SK-N-SH (cell line): ENCODE data around the gene GPT2. TPM values are rescaled to one million over a fixed set of nuclear protein-coding genes. Genes with fewer than 3 reads are reported as not detected.

ENCODE experiments used
- CTCF ChIA-PET: fragments of 300-600, 350-600 bp; formaldehyde crosslinking; extraction: SDS; loops from one replicate; lab custom pipeline; 2021; lab: Yijun Ruan, JAX
- POLR2A ChIA-PET: fragments of 350-600 bp; sonication (Branson Sonifier 250); formaldehyde crosslinking; extraction: SDS; loops from one replicate; lab custom pipeline; 2020; ENCODE audit warnings: antibody characterized with exemption, inconsistent platforms; lab: Yijun Ruan, JAX
- DNase-seq: peaks from one replicate; pipeline ENCODE4 v3.0.0; 2012
- H2AFZ ChIP-seq: fragments of 200-600 bp; sonication (generic); 2 replicates; pipeline ENCODE4 v1.8.1; 2016; ENCODE audit warnings: antibody characterized with exemption, mild to moderate bottlenecking, low read depth
- H3F3A ChIP-seq: fragments of 200-600 bp; sonication (generic); replicated peaks from 2 replicates; pipeline ENCODE3; 2016; ENCODE audit warnings: antibody characterized with exemption, mild to moderate bottlenecking; ENCODE audit not compliant: insufficient read depth
- H3K27ac ChIP-seq, 2 experiments: fragments of 200-500 bp in 1 of 2; fragments of 200-600 bp in 1 of 2; sonication (Bioruptor generic) in 1 of 2; sonication (generic), shearing (Covaris generic) in 1 of 2; 2 replicates each; pipeline versions ENCODE4 v1.5.1 to v1.6.1; 2014 to 2016; ENCODE audit warnings: low read depth in 2 of 2, inconsistent platforms in 1 of 2, low read length in 1 of 2, mild to moderate bottlenecking in 1 of 2, mixed read lengths in 1 of 2
- H3K27me3 ChIP-seq: fragments of 200-600 bp; sonication (generic), shearing (Covaris generic); 2 replicates; pipeline ENCODE4 v1.6.1; 2016; ENCODE audit warnings: mixed run types; ENCODE audit not compliant: insufficient read depth
- H3K36me3 ChIP-seq, 2 experiments: fragments of 200-500 bp in 1 of 2; fragments of 200-600 bp in 1 of 2; sonication (Bioruptor generic) in 1 of 2; sonication (generic) in 1 of 2; replicated peaks in 1 of 2; 2 replicates each; pipeline versions ENCODE3 to v1.5.1; 2014 to 2016; ENCODE audit warnings: low read length in 1 of 2, mild to moderate bottlenecking in 1 of 2; ENCODE audit not compliant: insufficient read depth in 2 of 2, control insufficient read depth in 1 of 2
- H3K4me1 ChIP-seq, 2 experiments: fragments of 200-500 bp in 1 of 2; fragments of 200-600 bp in 1 of 2; sonication (Bioruptor generic) in 1 of 2; sonication (generic), shearing (Covaris generic) in 1 of 2; 2 replicates each; pipeline versions ENCODE4 v1.5.1 to v1.6.1; 2014 to 2016; ENCODE audit warnings: low read depth in 1 of 2, low read length in 1 of 2, mixed run types in 1 of 2; ENCODE audit not compliant: insufficient read depth in 2 of 2, control insufficient read depth in 1 of 2
- H3K4me2 ChIP-seq: fragments of 200-600 bp; sonication (generic), shearing (Covaris generic); 2 replicates; pipeline ENCODE4 v1.6.1; 2017; ENCODE audit warnings: mixed run types
- H3K4me3 ChIP-seq, 2 experiments: fragments of 200-500 bp in 1 of 2; fragments of 200-600 bp in 1 of 2; sonication (Bioruptor generic) in 1 of 2; sonication (generic), shearing (Covaris generic) in 1 of 2; 2 replicates each; pipeline versions ENCODE4 v1.5.1 to v1.8.1; 2014 to 2016; ENCODE audit warnings: low read depth in 2 of 2, inconsistent platforms in 1 of 2, low read length in 1 of 2, mild to moderate bottlenecking in 1 of 2, mixed read lengths in 1 of 2, moderate library complexity in 1 of 2
- H3K79me2 ChIP-seq: fragments of 200-600 bp; sonication (generic); 2 replicates; pipeline ENCODE4 v1.8.1; 2017; ENCODE audit warnings: mild to moderate bottlenecking; ENCODE audit not compliant: insufficient read depth
- H3K9ac ChIP-seq: fragments of 200-600 bp; sonication (generic); 2 replicates; pipeline ENCODE4 v1.6.1; 2017; ENCODE audit warnings: mixed run types
- H3K9me2 ChIP-seq: fragments of 200-600 bp; sonication (generic); 2 replicates; pipeline ENCODE4 v1.6.1; 2017; ENCODE audit warnings: mixed run types
- H3K9me3 ChIP-seq: fragments of 200-600 bp; sonication (generic); 2 replicates; pipeline ENCODE4 v1.6.1; 2017; ENCODE audit warnings: mixed run types, mild to moderate bottlenecking, moderate library complexity
- H4K20me1 ChIP-seq: fragments of 200-600 bp; sonication (generic); 2 replicates; pipeline ENCODE4 v1.6.1; 2017; ENCODE audit warnings: mild to moderate bottlenecking, mixed run types; ENCODE audit not compliant: insufficient read depth
- CHD2 ChIP-seq: fragments of 150-350 bp; IDR thresholded peaks from 2 replicates; pipeline ENCODE4 v1.6.1; 2018; ENCODE audit warnings: low read length; ENCODE audit not compliant: partially characterized antibody
- EZH2phosphoT487 ChIP-seq: fragments of 200-600 bp; sonication (generic); IDR thresholded peaks from 2 replicates; pipeline ENCODE4 v1.6.1; 2017; ENCODE audit warnings: low read depth, mixed run types, mild to moderate bottlenecking, antibody characterized with exemption, moderate library complexity, borderline replicate concordance
- FOXJ3 ChIP-seq: sonication (generic); formaldehyde crosslinking; IDR thresholded peaks from 2 replicates; pipeline ENCODE4 v1.5.1; 2020; ENCODE audit warnings: mild to moderate bottlenecking, missing genetic modification reagents
- FOXM1 ChIP-seq: IDR thresholded peaks from 2 replicates; pipeline ENCODE4 v1.4.0; 2012; ENCODE audit warnings: low read depth, mild to moderate bottlenecking
- GABPA ChIP-seq: IDR thresholded peaks from 2 replicates; pipeline ENCODE4 v1.4.0; 2012; ENCODE audit warnings: low read depth, mild to moderate bottlenecking
- GATA2 ChIP-seq: sonication (generic); formaldehyde crosslinking; IDR thresholded peaks from 2 replicates; pipeline ENCODE4 v1.5.0; 2020; ENCODE audit warnings: mild to moderate bottlenecking, missing genetic modification reagents
- JUND ChIP-seq: IDR thresholded peaks from 2 replicates; pipeline ENCODE4 v1.4.0; 2012
- MAX ChIP-seq: IDR thresholded peaks from 2 replicates; pipeline ENCODE4 v1.4.0; 2012; ENCODE audit warnings: low read depth
- MEF2A ChIP-seq: IDR thresholded peaks from 2 replicates; pipeline ENCODE4 v1.4.0; 2012; ENCODE audit warnings: low read depth, borderline replicate concordance
- MXI1 ChIP-seq: IDR thresholded peaks from 2 replicates; pipeline ENCODE4 v1.6.1; 2012; ENCODE audit warnings: mild to moderate bottlenecking, low read depth, low read length, improper control_type of control experiment
- NFIC ChIP-seq: IDR thresholded peaks from 2 replicates; pipeline ENCODE4 v1.4.0; 2012; ENCODE audit warnings: borderline replicate concordance
- NRF1 ChIP-seq: IDR thresholded peaks from 2 replicates; pipeline ENCODE4 v1.6.1; 2012; ENCODE audit warnings: low read depth, mild to moderate bottlenecking, low read length
- POLR2AphosphoS5 ChIP-seq: IDR thresholded peaks from 2 replicates; pipeline ENCODE4 v1.6.1; 2012; ENCODE audit warnings: low read depth, low read length
- RCOR1 ChIP-seq: fragments of 150-350 bp; IDR thresholded peaks from 2 replicates; pipeline ENCODE4 v1.6.1; 2017; ENCODE audit warnings: antibody characterized with exemption, low read length
- RXRA ChIP-seq: IDR thresholded peaks from 2 replicates; pipeline ENCODE4 v1.4.0; 2012; ENCODE audit warnings: low read depth, mild to moderate bottlenecking, borderline replicate concordance
- SIN3A ChIP-seq: IDR thresholded peaks from 2 replicates; pipeline ENCODE4 v1.6.1; 2012; ENCODE audit warnings: low read depth, mild to moderate bottlenecking, low read length, moderate library complexity, borderline replicate concordance
- SMC3 ChIP-seq: IDR thresholded peaks from 2 replicates; pipeline ENCODE4 v1.6.1; 2012; ENCODE audit warnings: low read depth, low read length, improper control_type of control experiment
- TAF1 ChIP-seq: IDR thresholded peaks from 2 replicates; pipeline ENCODE4 v1.6.1; 2012; ENCODE audit warnings: low read depth, mild to moderate bottlenecking, low read length, moderate library complexity, borderline replicate concordance
- TEAD4 ChIP-seq: IDR thresholded peaks from 2 replicates; pipeline ENCODE4 v1.4.0; 2012; ENCODE audit warnings: mild to moderate bottlenecking, borderline replicate concordance; ENCODE audit not compliant: insufficient read depth
- USF1 ChIP-seq: IDR thresholded peaks from 2 replicates; pipeline ENCODE4 v1.4.0; 2012; ENCODE audit warnings: low read depth, borderline replicate concordance
- USF2 ChIP-seq: fragments of 150-350 bp; IDR thresholded peaks from 2 replicates; pipeline ENCODE4 v1.6.1; 2017; ENCODE audit warnings: antibody characterized with exemption, low read length, low read depth, borderline replicate concordance
- WGBS: methylation state at CpG from one replicate; pipeline ENCODE4 v1.1.6; 2017; ENCODE audit warnings: low lambda C conversion rate; 5-methylcytosine and 5-hydroxymethylcytosine counted together
- polyA plus RNA-seq, 3 experiments: library from polyadenylated mRNA; depleted of rRNA; stranded (reverse); fragments of >200 nt; gene quantifications; 2 replicates each; pipeline ENCODE4 v1.2.3, GENCODE V29; 2012

The GPT2 gene
- polyA plus RNA-seq, 1 of the 3 experiments (the other 2 are of a cell fraction), result 19.9 TPM

GRCh38 chr16:46848768-46849764, 35.1 kb upstream of the GPT2 start:
- Histone ChIP-seq H3K4me1 (no peaks in the 10 kb centered on the region), H2AFZ (no peak overlapping the region), H3K27me3 (no peaks in the 10 kb centered on the region), H3K9me3 (no peaks in the 10 kb centered on the region), H3K36me3 (no peaks in the 10 kb centered on the region), H3K27ac (no peak overlapping the region), H4K20me1 (no peaks in the 10 kb centered on the region), H3K9ac (no peak overlapping the region), H3K79me2 (no peaks in the 10 kb centered on the region), H3K4me3 (no peak overlapping the region), H3K9me2 (no peaks in the 10 kb centered on the region), H3F3A (no peaks in the 10 kb centered on the region), H3K4me2 (no peak overlapping the region)
- POLR2A ChIA-PET, result no interaction called here
- CTCF ChIA-PET, result interaction anchor here (0.7 to 1.6 kb wide), 5 partner anchors 33 to 189 kb away, joined by 3 to 6 read pairs (median 3); no protein-coding TSS in a partner anchor
- no peak for TF ChIP-seq SIN3A
- TF ChIP-seq NRF1, result no peak
- no peak for TF ChIP-seq MEF2A
- TF ChIP-seq EZH2phosphoT487, result no peak
- no peak for TF ChIP-seq RCOR1
- TF ChIP-seq FOXJ3, result no peak
- TF ChIP-seq RXRA, result no peak
- no peak for TF ChIP-seq NFIC
- no peak for DNase-seq
- WGBS, result 57% methylated on average over 5 of the region's 5 CpGs

GRCh38 chr16:46850619-46851555, 33.3 kb upstream of the GPT2 start:
- ChIA-PET CTCF (interaction anchor here (0.9 to 5.1 kb wide), 7 partner anchors 10 to 1314 kb away, joined by 3 to 231 read pairs (median 3); no protein-coding TSS in a partner anchor), POLR2A (no interaction called here)
- Histone ChIP-seq H3K79me2 (no peaks in the 10 kb centered on the region), H3K9ac (no peak overlapping the region), H4K20me1 (no peaks in the 10 kb centered on the region), H2AFZ (no peak overlapping the region), H3K9me3 (no peaks in the 10 kb centered on the region), H3F3A (no peaks in the 10 kb centered on the region), H3K36me3 (no peaks in the 10 kb centered on the region), H3K27me3 (no peaks in the 10 kb centered on the region), H3K4me3 (no peak overlapping the region), H3K4me1 (no peaks in the 10 kb centered on the region), H3K27ac (no peak overlapping the region), H3K9me2 (no peaks in the 10 kb centered on the region), H3K4me2 (no peak overlapping the region)
- DNase-seq, result no peak
- WGBS, result 77% methylated on average over 5 of the region's 5 CpGs
- TF ChIP-seq MEF2A (no peak), CHD2 (no peak), FOXJ3 (no peak), TAF1 (no peak), RXRA (no peak), MAX (no peak), EZH2phosphoT487 (no peak), TEAD4 (no peak), GABPA (no peak), JUND (no peak), USF2 (no peak), FOXM1 (no peak), SMC3 (no peak), NFIC (no peak), GATA2 (CRISPR knock-in tag) (no peak), MXI1 (no peak), USF1 (no peak), POLR2AphosphoS5 (no peak)
